GM21367 (cell line): ENCODE data around the gene RPL27.

ENCODE experiments used
- ATAC-seq: cut with Tn5 transposase; IDR thresholded peaks from one replicate; pipeline ENCODE4 v1.9.1; 2021; ENCODE audit not compliant: unreplicated experiment

RPL27 gene

DNA sequence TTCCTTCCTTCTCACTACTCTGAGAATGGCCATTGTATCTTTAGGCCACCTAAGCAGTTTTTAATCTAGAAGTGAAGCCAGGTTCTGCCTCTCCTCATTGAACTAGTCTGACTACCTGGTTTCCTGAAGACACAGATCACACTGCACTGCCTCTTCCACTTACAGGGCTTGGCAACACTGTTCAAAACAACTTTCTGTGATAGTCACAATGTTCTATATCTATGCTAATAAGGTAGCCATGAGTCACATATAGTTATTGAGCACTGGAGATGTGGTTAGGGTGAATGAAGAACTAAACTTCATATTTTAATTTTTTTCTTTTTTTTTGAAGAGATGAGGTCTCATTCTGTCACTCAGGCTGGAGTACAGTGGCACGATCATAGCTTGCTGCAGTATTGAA is 53.8 kb downstream of the RPL27 start:
- ATAC-seq, result no peak
